Duodenal mucosa (tissue), 2 donors: ENCODE measurements around the gene MICALL1.

Experiments used
- H3K27ac ChIP-seq: one replicate; pipeline ENCODE4 v1.7.0; 2013; ENCODE audit warnings: low read depth, low read length
- H3K27me3 ChIP-seq, 2 donors: one replicate each; pipeline ENCODE4 v1.7.0; 2013; ENCODE audit warnings: low read length in 2 of 2, control low read depth in 1 of 2; ENCODE audit not compliant: insufficient read depth in 2 of 2, control insufficient read depth in 1 of 2
- H3K36me3 ChIP-seq, 2 donors: one replicate each; pipeline ENCODE4 v1.7.0; 2013; ENCODE audit warnings: low read length in 2 of 2, control low read depth in 1 of 2; ENCODE audit not compliant: insufficient read depth in 2 of 2, control insufficient read depth in 1 of 2
- H3K4me1 ChIP-seq, 2 donors: one replicate each; pipeline ENCODE4 v1.7.0; 2013; ENCODE audit warnings: low read length in 2 of 2, control low read depth in 1 of 2; ENCODE audit not compliant: insufficient read depth in 2 of 2, control insufficient read depth in 1 of 2
- H3K4me3 ChIP-seq, 2 donors: one replicate each; pipeline ENCODE4 v1.7.0; 2013; ENCODE audit warnings: low read length in 2 of 2, low read depth in 1 of 2
- H3K9ac ChIP-seq, 2 donors: one replicate each; pipeline ENCODE4 v1.7.0; 2013; ENCODE audit warnings: low read length in 2 of 2, low read depth in 1 of 2
- H3K9me3 ChIP-seq, 2 donors: one replicate each; pipeline ENCODE4 v1.7.0; 2013; ENCODE audit warnings: low read length in 2 of 2, control low read depth in 1 of 2; ENCODE audit not compliant: control insufficient read depth in 1 of 2

Gene MICALL1, protein sequence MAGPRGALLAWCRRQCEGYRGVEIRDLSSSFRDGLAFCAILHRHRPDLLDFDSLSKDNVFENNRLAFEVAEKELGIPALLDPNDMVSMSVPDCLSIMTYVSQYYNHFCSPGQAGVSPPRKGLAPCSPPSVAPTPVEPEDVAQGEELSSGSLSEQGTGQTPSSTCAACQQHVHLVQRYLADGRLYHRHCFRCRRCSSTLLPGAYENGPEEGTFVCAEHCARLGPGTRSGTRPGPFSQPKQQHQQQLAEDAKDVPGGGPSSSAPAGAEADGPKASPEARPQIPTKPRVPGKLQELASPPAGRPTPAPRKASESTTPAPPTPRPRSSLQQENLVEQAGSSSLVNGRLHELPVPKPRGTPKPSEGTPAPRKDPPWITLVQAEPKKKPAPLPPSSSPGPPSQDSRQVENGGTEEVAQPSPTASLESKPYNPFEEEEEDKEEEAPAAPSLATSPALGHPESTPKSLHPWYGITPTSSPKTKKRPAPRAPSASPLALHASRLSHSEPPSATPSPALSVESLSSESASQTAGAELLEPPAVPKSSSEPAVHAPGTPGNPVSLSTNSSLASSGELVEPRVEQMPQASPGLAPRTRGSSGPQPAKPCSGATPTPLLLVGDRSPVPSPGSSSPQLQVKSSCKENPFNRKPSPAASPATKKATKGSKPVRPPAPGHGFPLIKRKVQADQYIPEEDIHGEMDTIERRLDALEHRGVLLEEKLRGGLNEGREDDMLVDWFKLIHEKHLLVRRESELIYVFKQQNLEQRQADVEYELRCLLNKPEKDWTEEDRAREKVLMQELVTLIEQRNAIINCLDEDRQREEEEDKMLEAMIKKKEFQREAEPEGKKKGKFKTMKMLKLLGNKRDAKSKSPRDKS

DNA sequence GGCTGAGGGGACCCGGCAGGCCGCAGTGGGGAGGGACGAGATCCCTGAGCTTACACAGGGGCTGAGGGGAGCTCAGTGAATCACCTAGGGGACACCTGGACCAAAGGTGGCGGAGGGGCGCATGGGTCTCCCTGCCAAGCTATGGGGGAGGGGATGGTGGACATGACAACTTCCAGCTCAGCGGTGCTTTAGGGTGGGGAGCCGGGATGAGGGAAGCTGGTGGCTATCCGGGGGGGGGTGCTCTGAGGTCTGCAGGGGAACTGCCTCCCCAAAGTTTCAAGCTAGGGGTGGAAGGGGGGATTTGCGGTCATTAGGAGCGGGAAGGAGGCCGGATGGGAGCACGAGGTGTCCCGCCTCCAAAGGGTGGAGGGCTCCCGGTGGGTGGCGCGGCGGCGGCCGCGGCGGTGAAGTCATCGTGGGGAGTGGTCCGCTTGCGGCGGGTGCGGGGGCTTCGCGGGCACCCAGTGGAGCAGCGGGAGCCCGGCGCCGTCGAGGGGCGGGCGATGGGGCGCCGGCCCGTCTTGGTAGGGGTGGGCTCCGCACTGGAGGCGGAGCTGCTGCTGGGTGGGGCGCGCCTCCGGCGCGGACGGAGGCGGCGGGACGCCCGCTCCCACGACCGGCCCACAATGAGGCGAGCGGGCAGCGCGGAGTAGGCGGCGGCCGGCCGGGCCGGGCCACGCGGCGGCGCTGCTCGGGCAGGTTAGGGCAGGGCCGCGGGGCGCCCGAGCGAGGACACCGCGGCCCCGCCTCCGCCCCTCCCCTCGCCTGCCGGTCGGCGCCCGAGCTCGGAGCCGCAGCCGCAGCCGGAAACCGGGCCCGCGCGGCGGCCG is at the start of gene MICALL1:
TSS of gene MICALL1 (plus strand) at position 764 of the 830 bp plus-strand sequence. CDS start 126 bp downstream, outside the sequence.
- no peaks in the 10 kb centered on the region for H3K27me3 ChIP-seq
- peak within 1 kb of the TSS; percentile 83 for H3K27ac ChIP-seq
- H3K4me3 ChIP-seq: peak within 1 kb of the TSS; percentile 70 to 81
- peak within 1 kb of the TSS; percentile 68 to 71 for H3K9ac ChIP-seq
- peaks cover 0 to 4% of the 10 kb centered on the region in 2 donors for H3K36me3 ChIP-seq
- peaks cover 0 to 17% of the 10 kb centered on the region in 2 donors for H3K4me1 ChIP-seq
- H3K9me3 ChIP-seq: no peaks in the 10 kb centered on the region

DNA sequence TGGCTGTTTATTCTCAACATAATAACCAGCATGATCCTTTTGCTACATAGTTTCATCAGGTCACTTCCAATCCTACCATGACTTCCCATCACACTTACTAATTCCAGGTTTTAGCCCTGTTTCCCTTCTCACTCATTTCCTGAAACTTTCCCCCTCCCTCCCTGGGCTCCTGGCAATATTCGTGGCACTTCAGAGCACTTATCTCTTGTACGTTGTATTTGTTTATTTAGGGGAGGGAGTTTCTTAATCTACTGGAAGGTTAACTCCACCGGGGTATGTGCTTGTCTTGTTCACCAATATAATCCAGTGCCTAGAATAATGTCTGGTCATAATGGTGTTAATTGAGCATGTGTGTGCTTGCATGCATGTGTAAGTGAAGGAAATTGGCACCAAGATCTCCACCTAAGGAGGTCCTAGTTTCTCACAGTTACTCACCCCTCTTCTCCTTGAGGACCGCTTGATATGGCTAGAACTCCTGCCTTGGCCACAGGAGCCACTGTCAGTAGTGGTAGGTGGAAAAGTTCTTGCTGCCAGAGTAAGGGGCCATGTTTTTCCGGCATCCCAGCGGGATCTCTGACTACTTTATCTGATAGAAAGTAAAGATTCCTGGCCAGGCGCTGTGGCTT is 45.2 kb upstream of the MICALL1 start:
- peaks cover 35 to 77% of the 10 kb centered on the region in 2 donors for H3K36me3 ChIP-seq

DNA sequence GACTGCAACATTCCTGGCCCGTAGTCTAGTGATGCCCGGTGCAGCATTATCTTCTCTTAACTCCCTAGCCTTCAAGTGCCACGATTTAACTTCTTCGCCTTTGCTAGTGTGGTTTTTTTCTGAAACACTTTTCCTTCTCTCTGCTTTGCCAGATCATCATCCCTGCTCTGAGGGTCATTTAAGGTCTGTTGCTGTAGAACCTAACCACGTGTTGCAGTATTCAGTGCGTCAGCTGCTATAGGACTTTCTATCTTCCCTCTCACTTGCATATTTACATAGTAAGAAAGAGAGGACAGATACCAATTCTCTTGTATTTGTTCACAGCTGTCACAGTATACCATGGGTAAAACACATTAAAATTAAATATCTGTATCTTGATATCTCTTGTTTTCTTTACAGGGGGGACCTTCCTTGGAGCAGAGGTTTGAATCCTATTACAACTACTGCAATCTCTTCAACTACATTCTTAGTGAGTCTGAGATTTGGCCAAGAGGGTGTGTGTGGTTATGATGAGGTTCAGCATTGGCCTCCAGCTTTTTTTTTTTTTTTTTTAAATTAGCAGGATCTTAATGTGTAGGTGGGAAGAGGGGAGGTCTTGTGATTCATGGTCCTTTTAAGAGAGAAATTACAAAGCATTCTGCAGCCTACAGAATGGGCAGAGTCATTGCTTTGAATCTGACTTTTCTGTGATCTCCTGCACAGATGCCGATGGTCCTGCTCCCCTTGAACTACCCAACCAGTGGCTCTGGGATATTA is 43.3 kb upstream of the MICALL1 start:
- Histone ChIP-seq H3K9me3 (no peaks in the 10 kb centered on the region), H3K9ac (no peak overlapping the region), H3K27ac (no peak overlapping the region), H3K4me1 (peaks cover 5 to 10% of the 10 kb centered on the region in 2 donors), H3K27me3 (no peaks in the 10 kb centered on the region), H3K4me3 (no peak overlapping the region), H3K36me3 (peaks cover 38 to 77% of the 10 kb centered on the region in 2 donors)

More for the DNA sequence above, 45.2 kb upstream of the MICALL1 start:
- Histone ChIP-seq H3K27ac (no peak overlapping the region), H3K27me3 (no peaks in the 10 kb centered on the region), H3K9me3 (no peaks in the 10 kb centered on the region), H3K9ac (no peak overlapping the region), H3K4me3 (no peak overlapping the region), H3K4me1 (peaks cover 5 to 10% of the 10 kb centered on the region in 2 donors)

DNA sequence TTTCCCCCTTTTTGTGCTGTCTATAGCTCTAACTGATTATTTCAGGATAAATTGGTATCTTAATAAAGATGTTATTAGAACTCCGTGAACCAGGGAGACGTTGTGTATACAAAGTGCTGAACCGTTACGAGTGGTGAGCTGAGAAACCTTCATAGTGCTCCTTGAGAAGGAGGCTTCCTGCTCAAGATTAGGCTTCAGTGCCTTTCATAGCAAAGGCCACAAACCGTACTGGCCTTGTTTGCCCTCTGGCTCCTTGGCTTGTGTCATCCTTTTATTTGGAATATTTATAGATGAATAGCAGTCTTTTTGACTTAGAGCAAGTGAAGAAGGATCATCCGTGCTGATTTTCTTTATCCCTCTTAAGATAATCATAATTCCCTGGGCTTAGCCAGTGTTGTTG is 40.6 kb upstream of the MICALL1 start:
- Histone ChIP-seq H3K9ac (no peak overlapping the region), H3K36me3 (peaks cover 37 to 76% of the 10 kb centered on the region in 2 donors), H3K4me3 (no peak overlapping the region), H3K4me1 (peaks cover 5 to 10% of the 10 kb centered on the region in 2 donors), H3K27ac (no peak overlapping the region), H3K27me3 (no peaks in the 10 kb centered on the region), H3K9me3 (no peaks in the 10 kb centered on the region)

DNA sequence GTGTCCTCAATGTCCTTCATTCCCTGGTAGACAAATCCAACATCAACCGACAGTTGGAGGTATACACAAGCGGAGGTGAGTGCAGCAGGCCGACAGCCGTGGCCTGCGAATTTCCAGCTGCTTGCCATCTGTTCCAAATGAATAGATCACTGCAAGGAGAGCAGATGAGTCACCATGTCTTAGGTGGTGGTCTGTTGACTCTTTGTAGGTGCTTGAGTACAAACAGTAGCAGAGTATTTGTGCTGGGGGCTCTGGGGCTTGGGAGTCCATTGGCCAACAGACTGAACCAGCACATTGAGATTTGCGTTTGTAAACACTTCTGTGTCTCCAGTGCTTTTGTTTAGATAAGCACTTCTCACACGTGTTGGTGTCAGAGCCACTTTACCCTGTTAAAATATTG is 35.8 kb upstream of the MICALL1 start:
- Histone ChIP-seq H3K36me3 (peaks cover 44 to 73% of the 10 kb centered on the region in 2 donors), H3K9ac (no peak overlapping the region), H3K27ac (no peak overlapping the region), H3K9me3 (no peaks in the 10 kb centered on the region), H3K4me1 (no peaks in the 10 kb centered on the region), H3K4me3 (no peak overlapping the region), H3K27me3 (no peaks in the 10 kb centered on the region)

DNA sequence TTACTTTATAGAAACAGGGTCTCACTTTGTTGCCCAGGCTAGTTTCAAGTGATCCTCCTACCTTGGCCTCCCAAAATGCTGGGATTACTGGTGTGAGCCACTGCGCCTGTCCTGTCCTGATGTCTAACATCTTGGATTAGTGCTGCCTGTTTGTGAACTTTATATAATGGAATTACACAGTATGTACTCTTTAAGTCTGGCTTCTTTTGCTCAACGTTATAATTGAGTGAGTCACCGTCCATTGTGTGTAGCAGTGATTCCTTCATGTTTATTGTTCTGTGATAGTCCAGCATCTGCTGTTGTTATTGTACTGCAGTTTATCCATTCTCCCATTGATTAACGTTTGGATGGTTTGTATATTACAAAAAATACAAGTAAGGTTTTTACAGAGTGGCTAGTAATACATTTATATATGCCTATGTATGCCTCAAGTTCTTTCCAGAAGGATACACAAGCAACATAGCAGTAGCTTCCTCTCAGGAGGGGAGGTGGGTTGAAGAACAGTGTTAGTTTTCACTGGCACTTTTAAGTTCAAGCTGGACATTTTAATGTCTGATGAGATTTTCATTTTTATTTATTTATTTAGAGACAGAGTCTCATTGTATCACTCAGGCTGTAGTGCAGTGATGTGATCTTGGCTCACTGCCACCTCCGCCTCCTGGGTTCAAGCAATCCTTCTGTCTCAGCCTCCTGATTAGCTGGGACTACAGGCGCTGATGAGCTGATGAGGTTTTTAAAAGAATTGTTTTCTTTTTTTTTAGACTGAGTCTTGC is 25.2 kb upstream of the MICALL1 start:
- Histone ChIP-seq H3K27me3 (no peaks in the 10 kb centered on the region), H3K9ac (no peak overlapping the region), H3K27ac (no peak overlapping the region), H3K9me3 (no peaks in the 10 kb centered on the region), H3K36me3 (peaks cover 28 to 72% of the 10 kb centered on the region in 2 donors), H3K4me3 (no peak overlapping the region), H3K4me1 (no peaks in the 10 kb centered on the region)

DNA sequence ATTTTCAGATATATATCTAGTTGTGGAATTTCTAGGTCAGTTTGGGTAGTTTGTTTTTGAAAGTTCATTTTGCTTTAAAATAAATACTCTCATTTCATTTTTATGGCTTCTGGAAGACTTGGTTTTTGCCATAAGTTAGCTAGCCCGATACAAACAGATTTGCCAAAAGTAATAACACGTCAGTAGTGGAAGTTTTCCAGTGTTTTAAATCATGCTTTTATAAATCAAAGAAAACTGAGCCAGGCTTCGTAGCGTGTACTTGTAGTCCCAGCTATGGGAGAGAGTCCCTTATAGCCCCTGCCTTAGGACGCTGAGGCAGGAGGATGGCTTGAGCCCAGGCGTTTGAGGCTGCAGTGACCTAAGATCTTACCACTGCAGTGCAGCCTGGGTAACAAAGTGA is 21.7 kb upstream of the MICALL1 start:
- no peak overlapping the region for H3K9ac ChIP-seq
- H3K9me3 ChIP-seq: no peaks in the 10 kb centered on the region
- H3K36me3 ChIP-seq: peaks cover 20 to 69% of the 10 kb centered on the region in 2 donors
- no peaks in the 10 kb centered on the region for H3K4me1 ChIP-seq
- no peaks in the 10 kb centered on the region for H3K27me3 ChIP-seq
- H3K27ac ChIP-seq: no peak overlapping the region
- no peak overlapping the region for H3K4me3 ChIP-seq

DNA sequence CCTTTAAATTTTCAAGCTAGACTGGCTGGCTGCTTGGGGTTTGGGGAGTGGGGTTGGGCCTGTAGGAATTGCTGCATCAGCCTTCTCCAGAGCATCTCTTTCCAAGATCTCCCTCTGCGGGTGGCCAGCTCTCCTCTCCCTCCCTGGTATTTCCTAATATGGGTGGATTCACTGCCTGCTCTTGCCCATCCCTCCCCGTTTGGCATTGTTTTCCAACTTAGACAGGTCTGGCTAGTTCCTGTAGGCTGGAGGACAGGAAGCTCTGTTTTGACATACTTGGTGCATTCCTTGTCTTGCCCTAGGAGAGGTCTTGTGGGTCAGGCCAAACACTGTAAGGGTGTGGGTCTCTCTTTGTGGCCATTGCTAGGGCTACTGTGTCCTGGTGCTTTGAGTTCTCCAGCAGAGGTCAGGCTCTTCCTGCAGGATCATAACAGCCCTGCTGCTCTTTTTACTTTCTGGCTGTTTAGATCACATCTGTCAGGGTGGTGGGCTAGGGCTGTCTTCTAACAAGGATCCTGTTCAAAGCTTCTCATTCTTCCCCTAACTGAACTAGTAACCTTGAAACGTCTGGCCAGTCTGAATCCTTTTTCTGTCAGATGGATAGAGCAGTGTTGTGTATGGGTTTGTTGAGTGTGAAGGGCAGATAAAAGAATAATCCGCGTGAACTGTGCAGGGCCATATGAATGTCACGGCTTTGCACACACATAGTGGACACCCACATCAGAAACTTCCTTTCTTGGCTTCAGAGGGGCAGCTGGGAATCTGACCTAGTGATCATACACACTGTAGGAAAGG is 18.3 kb upstream of the MICALL1 start:
- H3K9me3 ChIP-seq: no peaks in the 10 kb centered on the region
- H3K9ac ChIP-seq: no peak overlapping the region
- no peaks in the 10 kb centered on the region for H3K27me3 ChIP-seq
- H3K4me1 ChIP-seq: peaks cover 3 to 6% of the 10 kb centered on the region in 2 donors
- H3K4me3 ChIP-seq: no peak overlapping the region
- H3K27ac ChIP-seq: no peak overlapping the region
- peaks cover 13 to 68% of the 10 kb centered on the region in 2 donors for H3K36me3 ChIP-seq
